ENCODE data around the gene AK8.

GRCh38 chr9:132739710-132740310, 138.3 kb downstream of the AK8 start:
- TF ChIP-seq, protein P1, sequence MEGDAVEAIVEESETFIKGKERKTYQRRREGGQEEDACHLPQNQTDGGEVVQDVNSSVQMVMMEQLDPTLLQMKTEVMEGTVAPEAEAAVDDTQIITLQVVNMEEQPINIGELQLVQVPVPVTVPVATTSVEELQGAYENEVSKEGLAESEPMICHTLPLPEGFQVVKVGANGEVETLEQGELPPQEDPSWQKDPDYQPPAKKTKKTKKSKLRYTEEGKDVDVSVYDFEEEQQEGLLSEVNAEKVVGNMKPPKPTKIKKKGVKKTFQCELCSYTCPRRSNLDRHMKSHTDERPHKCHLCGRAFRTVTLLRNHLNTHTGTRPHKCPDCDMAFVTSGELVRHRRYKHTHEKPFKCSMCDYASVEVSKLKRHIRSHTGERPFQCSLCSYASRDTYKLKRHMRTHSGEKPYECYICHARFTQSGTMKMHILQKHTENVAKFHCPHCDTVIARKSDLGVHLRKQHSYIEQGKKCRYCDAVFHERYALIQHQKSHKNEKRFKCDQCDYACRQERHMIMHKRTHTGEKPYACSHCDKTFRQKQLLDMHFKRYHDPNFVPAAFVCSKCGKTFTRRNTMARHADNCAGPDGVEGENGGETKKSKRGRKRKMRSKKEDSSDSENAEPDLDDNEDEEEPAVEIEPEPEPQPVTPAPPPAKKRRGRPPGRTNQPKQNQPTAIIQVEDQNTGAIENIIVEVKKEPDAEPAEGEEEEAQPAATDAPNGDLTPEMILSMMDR (IDR thresholded peaks at IDR 0.05): no peak
- TF ChIP-seq POLR2A (IDR thresholded peaks at IDR 0.05): no peak
